Measurements from ENCODE around the gene TMEM117. TPM values are rescaled to one million over a fixed set of nuclear protein-coding genes. Genes with fewer than 3 reads are reported as not detected.

TMEM117 gene
- total and polyA plus RNA-seq, 11 donors: 3.7 to 13.5 (median 7.3) TPM

GRCh38 chr12:44003721-44004120, 167.8 kb downstream of the TMEM117 start:
- no peak for TF ChIP-seq POLR2A (IDR thresholded peaks at IDR 0.05)
- TF ChIP-seq CTCF (IDR thresholded peaks at IDR 0.05): no peak
- intact Hi-C loops (cut with DNase I): no loop called here

GRCh38 chr12:44015333-44015941, 179.6 kb downstream of the TMEM117 start:
- 1 to 2% (median 1%) methylated on average over 3 of the region's 3 CpGs for WGBS, 4 donors
- no peaks in the 10 kb centered on the region for H3K9me3 ChIP-seq
- intact Hi-C loops (cut with DNase I): loop anchor here in 8 of 10 donors (1.0 to 10.0 kb wide), 4 partner anchors 289 to 916 kb away; no protein-coding TSS in a partner anchor
- ATAC-seq: peak in 2 of 4 donors; percentile 53 to 61
- H3K36me3 ChIP-seq: no peaks in the 10 kb centered on the region
- H3K4me1 ChIP-seq: peaks cover 0 to 9% (median 2%) of the 10 kb centered on the region in 12 donors
- TF ChIP-seq POLR2A (IDR thresholded peaks at IDR 0.05) (no peak), CTCF (IDR thresholded peaks at IDR 0.05) (peak; percentile 50 to 75 (median 62))
- no peaks in the 10 kb centered on the region for H3K27me3 ChIP-seq
- DNase-seq: no peak
- H3K4me3 ChIP-seq: no peak overlapping the region
- H3K27ac ChIP-seq: no peak overlapping the region

More at GRCh38 chr12:44003721-44004120, 167.8 kb downstream of the TMEM117 start:
- Histone ChIP-seq H3K9me3 (peaks cover 0 to 16% (median 5%) of the 10 kb centered on the region in 12 donors), H3K4me3 (no peak overlapping the region), H3K27me3 (no peaks in the 10 kb centered on the region), H3K27ac (no peak overlapping the region), H3K4me1 (no peaks in the 10 kb centered on the region), H3K36me3 (peaks cover 0 to under 1% (median 0%) of the 10 kb centered on the region in 9 donors)
- DNase-seq (no peak), ATAC-seq (no peak)

GRCh38 chr12:44017216-44017615, 181.3 kb downstream of the TMEM117 start:
- intact Hi-C loops (cut with DNase I): loop anchor here in 8 of 10 donors (2.0 to 10.0 kb wide), 3 partner anchors 288 to 914 kb away; no protein-coding TSS in a partner anchor
- no peak for TF ChIP-seq POLR2A (IDR thresholded peaks at IDR 0.05)
- TF ChIP-seq CTCF (IDR thresholded peaks at IDR 0.05): no peak
- ATAC-seq (no peak), DNase-seq (no peak)
- Histone ChIP-seq H3K4me3 (no peak overlapping the region), H3K27ac (no peak overlapping the region), H3K27me3 (no peaks in the 10 kb centered on the region), H3K4me1 (peaks cover 0 to 9% (median 2%) of the 10 kb centered on the region in 12 donors), H3K36me3 (no peaks in the 10 kb centered on the region), H3K9me3 (no peaks in the 10 kb centered on the region)

GRCh38 chr12:44019118-44019517, 183.2 kb downstream of the TMEM117 start:
- Histone ChIP-seq H3K4me3 (no peak overlapping the region), H3K27ac (no peak overlapping the region), H3K27me3 (no peaks in the 10 kb centered on the region), H3K4me1 (peaks cover 0 to 9% (median 2%) of the 10 kb centered on the region in 12 donors), H3K9me3 (peaks cover 0 to 8% (median 0%) of the 10 kb centered on the region in 12 donors), H3K36me3 (no peaks in the 10 kb centered on the region)
- ATAC-seq (no peak), DNase-seq (no peak)
- intact Hi-C loops (cut with DNase I): loop anchor here in 7 of 10 donors (5.0 to 10.0 kb wide), 2 partner anchors 286 to 908 kb away; no protein-coding TSS in a partner anchor
- TF ChIP-seq POLR2A (IDR thresholded peaks at IDR 0.05) (no peak), CTCF (IDR thresholded peaks at IDR 0.05) (no peak)
- WGBS, 4 donors: 67 to 88% (median 73%) methylated on average over 2 of the region's 2 CpGs
